ENCODE data around the gene NRL.

- TF ChIP-seq POLR2A (IDR thresholded peaks at IDR 0.05) (no peak), CTCF (IDR thresholded peaks at IDR 0.05) (no peak), POLR2AphosphoS5 (IDR thresholded peaks at IDR 0.05) (no peak), EP300 (IDR thresholded peaks at IDR 0.05) (no peak)
These were observed 42.6 kb upstream of the NRL start for GRCh38 chr14:24157331-24157730.
